Immature natural killer cell (primary cell): ENCODE results near the gene PATJ. TPM values are rescaled to one million over a fixed set of nuclear protein-coding genes. Genes with fewer than 3 reads are reported as not detected.

Source experiments
- DNase-seq, 3 donors: peaks; one replicate each; pipeline ENCODE4 v3.0.0; 2022; ENCODE audit warnings: mixed read lengths in 1 of 3
- H3K27ac Mint-ChIP-seq, 6 donors: one replicate each; pipeline ENCODE4 v1.8.0; 2020; ENCODE audit warnings: mixed read lengths in 6 of 6, mild to moderate bottlenecking in 5 of 6, inconsistent platforms in 4 of 6, moderate library complexity in 3 of 6
- H3K27me3 Mint-ChIP-seq, 3 donors: one replicate each; pipeline ENCODE4 v1.8.0; 2020 to 2021; ENCODE audit warnings: low read depth in 3 of 3, mild to moderate bottlenecking in 3 of 3, mixed read lengths in 3 of 3, moderate library complexity in 3 of 3, inconsistent platforms in 1 of 3
- H3K36me3 Mint-ChIP-seq, 3 donors: one replicate each; pipeline ENCODE4 v1.8.0; 2020; ENCODE audit warnings: mixed read lengths in 3 of 3, inconsistent platforms in 2 of 3, mild to moderate bottlenecking in 2 of 3
- H3K4me1 Mint-ChIP-seq, 2 donors: one replicate each; pipeline ENCODE4 v1.8.0; 2020; ENCODE audit warnings: inconsistent platforms in 2 of 2, mild to moderate bottlenecking in 2 of 2, mixed read lengths in 2 of 2, moderate library complexity in 1 of 2
- H3K4me3 Mint-ChIP-seq, 5 donors: one replicate each; pipeline ENCODE4 v1.8.0; 2020; ENCODE audit warnings: mild to moderate bottlenecking in 5 of 5, mixed read lengths in 5 of 5, inconsistent platforms in 3 of 5, moderate library complexity in 3 of 5
- H3K9me3 Mint-ChIP-seq, 6 donors: one replicate each; pipeline ENCODE4 v1.8.0; 2020; ENCODE audit warnings: mild to moderate bottlenecking in 6 of 6, mixed read lengths in 6 of 6, inconsistent platforms in 4 of 6, moderate library complexity in 3 of 6
- polyA plus RNA-seq, 3 donors: library from polyadenylated mRNA; unstranded; fragments of 300-500 nt; fragmentation: Illumina TruSeq; gene quantifications; one replicate each; pipeline ENCODE4 v1.2.3, GENCODE V29; 2021

Gene PATJ
- polyA plus RNA-seq, 3 donors from 2014 or later = 2.9 to 7.2 (median 5.9) TPM

DNA sequence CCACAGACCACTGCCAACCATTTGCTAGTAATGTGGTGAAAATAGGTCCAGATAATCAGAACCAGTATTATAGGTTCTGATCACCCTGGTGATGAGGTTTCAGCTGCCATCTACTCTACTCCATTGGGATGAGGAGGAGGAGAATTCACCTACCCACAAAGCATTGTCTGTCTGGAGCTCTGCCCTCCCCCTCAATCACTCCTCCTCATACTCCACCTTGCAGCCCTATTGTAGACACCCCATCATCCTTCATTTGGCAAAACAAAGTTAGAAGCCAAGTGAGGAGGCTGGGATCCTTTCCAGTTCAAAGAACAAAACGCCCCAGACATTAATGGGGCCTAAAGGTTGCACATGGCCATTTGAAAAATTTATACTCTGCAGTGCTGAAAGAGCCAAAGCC, 295.0 kb downstream of the PATJ start:
- DNase-seq = no peak
- Mint-ChIP-seq H3K27me3 (no peaks in the 10 kb centered on the region), H3K27ac (no peak overlapping the region), H3K9me3 (peaks cover 0 to 1% (median 0%) of the 10 kb centered on the region in 6 donors), H3K4me1 (no peaks in the 10 kb centered on the region), H3K36me3 (no peaks in the 10 kb centered on the region), H3K4me3 (no peak overlapping the region)

DNA sequence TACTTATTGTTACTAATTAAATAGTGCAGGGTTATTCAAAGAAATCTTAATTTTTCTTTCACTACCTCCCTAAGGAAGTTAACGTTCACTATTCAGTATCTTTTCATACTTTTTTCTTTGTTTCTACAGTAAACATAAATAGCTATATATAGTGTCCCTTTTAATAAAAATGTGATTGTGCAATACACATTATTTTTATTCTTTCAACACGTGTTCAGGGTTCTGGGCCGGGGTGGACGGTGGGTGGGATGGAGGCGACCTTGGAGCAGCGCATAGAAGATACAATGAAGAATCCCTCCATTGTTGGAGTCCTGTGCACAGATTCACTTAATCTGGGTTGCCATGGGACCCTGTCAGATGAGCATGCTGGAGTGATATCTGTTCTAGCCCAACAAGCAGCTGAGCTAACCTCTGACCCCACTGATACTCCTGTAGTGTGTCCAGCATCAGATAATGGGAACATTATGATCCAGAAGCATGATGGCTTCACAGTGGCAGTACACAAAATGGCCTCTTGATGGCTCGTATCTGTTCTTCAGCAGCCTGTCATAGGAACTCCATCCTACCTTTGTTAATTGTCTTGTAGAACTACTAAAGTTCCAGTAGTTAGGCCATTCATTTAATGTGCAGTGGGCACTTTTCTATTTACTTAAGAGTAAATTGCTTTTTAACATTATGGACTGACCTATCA, 296.5 kb downstream of the PATJ start:
- DNase-seq = no peak
- H3K9me3 Mint-ChIP-seq = peaks cover 0 to 1% (median 0%) of the 10 kb centered on the region in 6 donors
- H3K27ac Mint-ChIP-seq = no peak overlapping the region
- no peak overlapping the region for H3K4me3 Mint-ChIP-seq
- no peaks in the 10 kb centered on the region for H3K27me3 Mint-ChIP-seq
- no peaks in the 10 kb centered on the region for H3K36me3 Mint-ChIP-seq
- no peaks in the 10 kb centered on the region for H3K4me1 Mint-ChIP-seq

DNA sequence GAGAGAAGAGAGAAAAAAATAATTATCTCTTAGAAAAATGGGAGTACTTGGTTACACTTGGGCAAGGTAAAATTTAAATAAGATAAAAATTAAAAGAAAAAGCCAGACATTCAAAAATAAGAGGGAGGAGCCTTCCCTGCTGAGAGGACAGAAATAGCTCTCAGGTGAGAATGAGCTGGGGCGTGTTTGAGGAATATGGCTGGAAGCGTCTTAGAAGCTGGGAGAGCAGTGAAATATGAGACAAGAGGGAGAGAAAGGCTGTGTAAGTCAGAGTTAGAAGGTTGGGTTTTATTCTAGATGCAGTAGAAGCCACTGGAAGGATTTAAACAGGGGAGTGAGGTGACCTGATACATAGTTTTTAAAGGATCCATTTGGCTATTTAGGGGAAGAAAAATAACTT, 298.2 kb downstream of the PATJ start:
- no peak for DNase-seq
- Mint-ChIP-seq H3K9me3 (peaks cover 0 to 1% (median 0%) of the 10 kb centered on the region in 6 donors), H3K27ac (no peak overlapping the region), H3K4me1 (no peaks in the 10 kb centered on the region), H3K4me3 (no peak overlapping the region), H3K27me3 (no peaks in the 10 kb centered on the region), H3K36me3 (no peaks in the 10 kb centered on the region)

DNA sequence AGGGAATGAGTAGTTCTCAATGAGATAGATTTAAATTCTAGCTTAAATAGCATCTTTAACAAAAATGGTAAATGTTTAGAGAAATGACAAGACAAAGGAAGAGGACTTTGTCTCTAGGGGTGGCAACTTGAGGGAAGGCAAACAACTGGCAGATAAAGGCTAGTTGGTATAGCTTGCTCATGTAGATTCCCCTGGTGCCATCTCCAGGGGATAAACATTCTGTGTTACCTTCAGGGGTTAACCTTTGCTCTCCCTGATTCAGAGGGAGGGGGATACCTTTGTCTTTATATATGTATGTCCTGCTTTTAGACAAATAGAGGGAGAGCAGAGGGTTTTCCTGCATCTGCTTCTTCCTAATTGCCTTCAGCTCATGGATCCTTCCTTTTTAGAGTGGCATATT, 298.7 kb downstream of the PATJ start:
- no peak for DNase-seq
- H3K27me3 Mint-ChIP-seq = no peaks in the 10 kb centered on the region
- no peak overlapping the region for H3K27ac Mint-ChIP-seq
- no peaks in the 10 kb centered on the region for H3K36me3 Mint-ChIP-seq
- no peaks in the 10 kb centered on the region for H3K4me1 Mint-ChIP-seq
- H3K4me3 Mint-ChIP-seq = no peak overlapping the region
- peaks cover 0 to 1% (median 0%) of the 10 kb centered on the region in 6 donors for H3K9me3 Mint-ChIP-seq

DNA sequence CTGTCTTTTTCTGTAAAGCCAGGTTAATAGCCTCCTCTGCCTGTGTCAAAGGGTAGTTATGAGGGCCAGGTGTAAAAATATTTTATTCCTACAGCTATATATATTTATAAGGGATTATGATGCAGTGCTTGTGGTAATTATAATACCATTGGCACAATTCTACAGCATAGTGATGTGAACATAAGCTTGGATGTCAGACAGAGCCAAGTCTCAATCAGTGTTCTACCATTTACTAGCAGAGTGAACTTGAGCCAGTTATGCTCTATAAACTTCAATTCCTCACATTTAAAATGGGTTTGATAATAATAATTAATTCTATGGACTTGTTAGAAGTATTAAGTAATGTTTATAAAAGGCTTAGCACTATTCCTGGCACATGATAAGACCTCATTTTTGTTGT, 300.9 kb downstream of the PATJ start:
- Mint-ChIP-seq H3K36me3 (peaks cover 0 to 2% (median 0%) of the 10 kb centered on the region in 3 donors), H3K4me1 (no peaks in the 10 kb centered on the region), H3K9me3 (peaks cover 0 to 1% (median 0%) of the 10 kb centered on the region in 6 donors), H3K4me3 (no peak overlapping the region), H3K27ac (no peak overlapping the region), H3K27me3 (no peaks in the 10 kb centered on the region)
- no peak for DNase-seq

DNA sequence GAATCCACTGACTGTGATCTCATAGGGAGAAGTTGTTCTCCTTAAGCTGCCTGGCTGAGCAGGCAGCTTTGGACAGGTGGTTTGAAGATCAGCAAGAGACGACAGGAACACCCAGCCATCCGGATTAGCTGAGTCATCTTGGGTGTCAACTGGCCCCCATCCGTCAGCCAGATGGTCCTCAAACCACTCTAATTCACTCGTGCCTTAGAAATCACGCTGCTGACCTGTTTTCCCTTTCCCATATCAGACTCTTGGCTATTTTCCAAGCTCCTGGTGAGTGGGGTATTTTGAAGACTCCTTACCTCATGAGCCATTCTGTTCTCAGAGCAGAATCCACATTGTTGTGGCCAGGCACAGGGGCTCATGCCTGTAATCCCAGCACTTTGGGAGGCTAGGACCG, 303.3 kb downstream of the PATJ start:
- Mint-ChIP-seq H3K9me3 (peaks cover 0 to 1% (median 0%) of the 10 kb centered on the region in 6 donors), H3K36me3 (peaks cover 0 to 4% (median 0%) of the 10 kb centered on the region in 3 donors), H3K4me1 (no peaks in the 10 kb centered on the region), H3K4me3 (no peak overlapping the region), H3K27ac (no peak overlapping the region), H3K27me3 (peaks cover 0 to 2% (median 0%) of the 10 kb centered on the region in 3 donors)
- no peak for DNase-seq

DNA sequence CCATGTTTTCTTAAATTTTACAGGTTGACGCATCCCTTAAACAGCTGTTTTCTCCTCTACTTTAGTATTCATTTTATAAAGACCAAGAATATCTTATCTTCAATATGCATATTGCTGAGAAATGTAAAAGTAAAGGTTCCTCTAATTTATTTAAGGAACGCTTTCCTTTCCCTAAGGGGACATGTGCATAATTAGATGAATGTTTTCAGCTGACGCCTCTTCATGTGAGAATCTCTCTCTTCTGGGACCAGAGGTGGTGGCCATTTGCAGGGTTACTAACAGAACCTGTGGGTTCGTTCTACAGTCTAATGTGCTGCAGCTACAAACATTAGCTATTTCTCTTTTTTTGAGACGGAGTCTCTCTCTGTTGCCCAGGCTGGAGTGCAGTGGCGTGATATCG, 304.6 kb downstream of the PATJ start:
- H3K4me3 Mint-ChIP-seq = no peak overlapping the region

DNA sequence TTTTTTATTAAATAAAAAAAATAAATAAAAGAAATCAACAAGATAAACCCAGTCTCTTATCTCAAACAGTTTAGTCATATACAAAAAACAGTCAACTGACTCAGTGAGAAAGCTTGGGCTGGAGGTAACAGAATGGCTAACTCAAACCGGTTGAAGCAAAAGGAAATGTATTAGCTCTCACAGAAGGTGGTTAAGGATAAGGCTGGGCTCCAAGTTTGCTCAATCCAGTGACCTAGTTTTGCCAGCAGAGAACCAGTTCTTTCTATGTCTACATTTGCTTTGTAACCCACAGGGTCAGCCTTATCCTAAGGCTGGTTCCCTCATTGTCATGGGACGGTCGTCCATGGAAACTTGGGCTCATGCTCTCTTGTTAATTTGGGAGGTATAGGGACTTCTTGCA, 307.9 kb downstream of the PATJ start:
- Mint-ChIP-seq H3K36me3 (peaks cover 7 to 14% (median 11%) of the 10 kb centered on the region in 3 donors), H3K9me3 (no peaks in the 10 kb centered on the region), H3K27me3 (peaks cover 0 to 2% (median 0%) of the 10 kb centered on the region in 3 donors), H3K27ac (no peak overlapping the region), H3K4me1 (no peaks in the 10 kb centered on the region), H3K4me3 (no peak overlapping the region)
- DNase-seq = no peak

More for the DNA sequence above, 304.6 kb downstream of the PATJ start:
- H3K36me3 Mint-ChIP-seq = peaks cover under 1 to 8% (median under 1%) of the 10 kb centered on the region in 3 donors
- H3K4me1 Mint-ChIP-seq = no peaks in the 10 kb centered on the region
- H3K9me3 Mint-ChIP-seq = no peaks in the 10 kb centered on the region
- no peak for DNase-seq
- H3K27ac Mint-ChIP-seq = no peak overlapping the region
- H3K27me3 Mint-ChIP-seq = peaks cover 0 to 2% (median 0%) of the 10 kb centered on the region in 3 donors

DNA sequence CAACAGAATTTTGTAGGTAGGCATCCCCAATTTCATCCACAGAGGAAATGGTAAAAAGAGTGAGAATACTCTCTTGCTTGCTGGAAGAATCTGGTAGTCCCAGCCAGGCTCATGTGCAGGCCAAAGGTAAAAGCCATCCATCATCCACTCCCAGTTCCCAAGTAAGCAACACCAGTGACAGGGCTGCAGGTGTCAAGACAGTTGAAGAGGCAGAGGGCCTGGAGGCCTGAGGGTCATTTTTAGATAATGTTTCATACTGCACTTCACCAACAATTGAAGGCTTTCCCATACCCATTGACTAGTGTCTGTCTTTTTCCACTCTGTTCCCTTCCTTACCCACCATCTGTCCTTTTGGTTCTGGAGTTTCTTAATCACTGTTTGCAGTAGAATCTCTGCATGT, 310.7 kb downstream of the PATJ start:
- Mint-ChIP-seq H3K27ac (no peak overlapping the region), H3K4me3 (no peak overlapping the region), H3K4me1 (no peaks in the 10 kb centered on the region), H3K36me3 (peaks cover 7 to 12% (median 11%) of the 10 kb centered on the region in 3 donors), H3K27me3 (peaks cover 0 to 2% (median 0%) of the 10 kb centered on the region in 3 donors), H3K9me3 (no peaks in the 10 kb centered on the region)
- DNase-seq = no peak

DNA sequence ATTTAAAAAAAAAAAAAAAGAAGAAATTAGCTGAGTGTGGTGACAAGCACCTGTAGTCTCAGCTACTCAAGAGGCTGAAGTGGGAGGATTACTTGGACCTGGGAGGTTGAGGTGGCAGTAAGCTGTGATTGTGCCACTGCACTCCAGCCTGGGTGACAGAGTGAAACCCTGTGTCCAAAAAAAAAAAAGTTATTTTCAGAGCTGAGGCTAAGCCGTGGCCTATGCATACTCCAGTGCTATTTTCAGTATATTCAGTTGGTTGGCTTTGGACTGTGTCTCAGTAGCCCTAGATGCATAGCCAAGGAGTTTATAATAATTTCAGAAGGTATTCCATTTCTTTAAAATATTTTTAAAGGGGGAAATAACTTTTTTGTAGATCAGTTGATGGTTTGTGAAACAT, 311.9 kb downstream of the PATJ start:
- Mint-ChIP-seq H3K36me3 (peaks cover 7 to 12% (median 11%) of the 10 kb centered on the region in 3 donors), H3K27ac (no peak overlapping the region), H3K4me3 (no peak overlapping the region), H3K27me3 (peaks cover 0 to 2% (median 0%) of the 10 kb centered on the region in 3 donors), H3K9me3 (no peaks in the 10 kb centered on the region), H3K4me1 (no peaks in the 10 kb centered on the region)
- DNase-seq = no peak

DNA sequence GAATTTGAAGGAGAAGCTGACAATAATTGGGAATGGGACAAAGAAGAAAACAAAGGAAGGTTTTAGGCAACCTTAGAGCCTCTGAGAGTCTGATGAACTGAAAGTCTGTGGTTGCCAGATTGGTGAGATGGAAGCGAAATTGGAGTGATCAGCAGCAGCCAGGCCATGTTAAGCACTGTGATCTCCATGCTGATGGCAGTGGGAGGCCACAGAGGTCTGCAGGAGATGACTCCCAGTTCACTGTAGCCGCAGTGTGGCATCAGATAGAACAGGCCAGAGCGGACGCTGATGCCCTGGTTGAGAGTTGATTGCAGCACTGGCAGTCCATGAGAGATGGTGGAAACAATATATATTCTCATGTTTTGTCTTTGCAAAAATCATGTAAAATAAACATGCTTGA, 314.9 kb downstream of the PATJ start:
- no peak for DNase-seq
- H3K4me3 Mint-ChIP-seq = no peak overlapping the region
- H3K36me3 Mint-ChIP-seq = peaks cover 4 to 7% (median 7%) of the 10 kb centered on the region in 3 donors
- H3K27me3 Mint-ChIP-seq = peaks cover 0 to 3% (median 0%) of the 10 kb centered on the region in 3 donors
- H3K4me1 Mint-ChIP-seq = no peaks in the 10 kb centered on the region
- H3K27ac Mint-ChIP-seq = no peak overlapping the region
- no peaks in the 10 kb centered on the region for H3K9me3 Mint-ChIP-seq

DNA sequence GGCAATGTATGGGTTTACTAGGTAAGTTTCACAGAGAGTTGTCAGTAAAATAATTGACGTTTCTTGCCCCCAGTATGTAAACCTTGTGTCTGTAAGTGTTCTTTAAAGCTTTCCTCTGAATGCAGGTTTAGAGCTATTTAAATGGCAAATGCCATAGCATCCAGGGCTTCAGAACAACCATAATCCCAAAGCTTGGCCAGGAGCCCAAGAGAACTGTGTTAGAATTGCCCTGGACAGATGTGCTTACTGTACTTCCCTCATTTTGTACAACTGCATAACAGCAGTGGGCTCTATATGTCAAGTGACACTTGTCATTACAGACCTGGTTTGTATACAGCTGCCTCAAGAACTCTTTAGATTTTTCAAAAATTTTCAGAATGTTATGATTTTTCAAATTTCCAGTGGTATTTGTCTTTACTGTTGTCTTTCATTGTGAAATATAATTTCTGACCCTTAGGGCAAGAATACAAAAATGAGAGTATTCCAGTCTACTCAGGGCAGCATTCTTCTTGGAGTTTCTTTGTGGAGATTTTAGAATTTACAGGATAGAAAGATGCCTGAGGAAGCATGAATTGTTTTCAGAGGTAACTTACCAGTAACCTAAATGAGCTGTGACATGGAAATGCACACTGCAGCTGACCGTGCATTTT, 315.5 kb downstream of the PATJ start:
- H3K27me3 Mint-ChIP-seq = peaks cover 0 to 3% (median 0%) of the 10 kb centered on the region in 3 donors
- no peak overlapping the region for H3K27ac Mint-ChIP-seq
- H3K9me3 Mint-ChIP-seq = no peaks in the 10 kb centered on the region
- DNase-seq = no peak
- H3K36me3 Mint-ChIP-seq = peaks cover 4 to 6% (median 5%) of the 10 kb centered on the region in 3 donors
- H3K4me1 Mint-ChIP-seq = no peaks in the 10 kb centered on the region
- no peak overlapping the region for H3K4me3 Mint-ChIP-seq

DNA sequence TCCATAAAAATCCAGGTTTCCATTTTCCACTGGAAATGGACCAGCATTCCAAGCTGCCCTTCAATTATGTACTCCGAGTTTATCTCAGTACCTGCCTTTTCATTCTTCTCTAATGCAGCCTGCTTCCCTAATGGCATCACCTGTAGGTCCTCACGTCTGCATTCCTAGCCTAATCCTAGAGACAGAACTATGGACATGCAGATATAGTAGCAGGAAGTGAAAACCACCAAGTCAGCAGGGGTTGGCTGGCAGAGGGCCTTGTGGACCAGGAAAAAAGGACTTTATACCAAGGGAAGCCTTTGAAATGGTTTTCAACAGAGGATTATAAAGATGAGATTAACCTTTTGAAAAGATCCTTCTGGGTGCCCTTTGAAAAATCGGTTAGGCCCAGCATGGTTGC, 316.7 kb downstream of the PATJ start:
- Mint-ChIP-seq H3K9me3 (no peaks in the 10 kb centered on the region), H3K27ac (no peak overlapping the region), H3K36me3 (peaks cover 0 to 4% (median 0%) of the 10 kb centered on the region in 3 donors), H3K27me3 (peaks cover 0 to 3% (median 0%) of the 10 kb centered on the region in 3 donors), H3K4me1 (no peaks in the 10 kb centered on the region), H3K4me3 (no peak overlapping the region)
- DNase-seq = no peak

DNA sequence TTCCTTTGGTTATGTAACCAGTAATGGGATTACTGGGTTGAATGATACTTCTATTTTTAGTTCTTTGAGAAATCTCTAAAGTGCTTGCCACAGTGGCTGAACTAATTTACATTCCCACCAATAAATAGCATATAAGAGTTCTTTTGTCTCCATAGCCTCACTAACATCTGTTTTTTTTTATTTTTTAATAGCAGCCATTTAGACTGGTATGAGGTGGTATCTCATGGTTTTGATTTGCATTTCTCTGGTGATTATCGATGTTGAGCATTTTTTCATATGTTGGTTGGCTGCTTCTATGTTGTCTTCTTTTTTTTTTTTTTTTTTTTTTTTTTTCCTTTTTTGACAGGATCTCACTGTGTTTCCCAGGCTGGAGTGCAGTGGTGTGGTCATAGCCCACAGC, 319.8 kb downstream of the PATJ start:
- Mint-ChIP-seq H3K36me3 (peaks cover 0 to 12% (median 3%) of the 10 kb centered on the region in 3 donors), H3K27ac (no peak overlapping the region), H3K4me1 (no peaks in the 10 kb centered on the region), H3K27me3 (peaks cover 0 to 3% (median 0%) of the 10 kb centered on the region in 3 donors), H3K4me3 (no peak overlapping the region), H3K9me3 (no peaks in the 10 kb centered on the region)
- no peak for DNase-seq
